ENCODE data around the gene ARHGAP26.

Gene ARHGAP26

DNA sequence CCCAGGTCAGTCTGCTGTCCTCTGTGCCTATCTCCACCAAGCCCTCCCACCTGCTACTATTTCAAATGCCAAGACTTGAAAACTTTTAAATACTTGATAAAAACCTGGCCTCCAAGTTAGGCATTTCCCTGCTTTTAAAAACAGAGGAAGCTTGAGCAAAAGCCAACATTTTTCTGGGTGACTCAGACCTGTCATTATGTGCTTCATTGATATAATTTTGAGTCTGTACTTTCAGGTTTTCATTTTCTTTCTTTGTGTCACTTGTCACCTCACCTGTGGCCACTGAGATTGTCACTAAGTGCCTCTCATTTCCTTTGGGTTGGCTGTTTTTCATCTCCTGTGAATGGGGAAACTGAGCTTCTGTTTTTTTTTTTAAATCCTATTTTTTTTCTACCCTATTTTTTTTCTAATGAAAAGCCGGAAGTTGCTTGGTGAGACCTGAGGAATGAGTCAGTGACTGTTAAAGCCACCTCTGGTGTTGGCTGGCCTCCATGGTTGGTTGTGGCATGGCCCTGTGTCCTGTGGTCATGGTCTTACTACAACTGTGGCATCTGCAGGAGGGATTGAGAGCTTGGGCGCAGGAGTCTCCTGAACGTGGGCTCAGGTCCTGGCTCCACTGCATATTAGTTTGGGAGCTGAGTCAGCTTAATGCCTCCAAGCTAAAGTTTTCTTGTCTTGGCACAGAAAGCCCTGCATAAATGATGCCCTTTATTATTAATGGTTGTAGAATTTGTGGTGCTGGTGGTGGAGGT, 56.7 kb downstream of the ARHGAP26 start:
- in situ Hi-C loops (cut with MboI; ENCODE audit: low sequenced_read_pairs): no loop called here

GRCh38 chr5:142827934-142828576, 57.9 kb downstream of the ARHGAP26 start:
- in situ Hi-C loops (cut with MboI; ENCODE audit: low sequenced_read_pairs): no loop called here

DNA sequence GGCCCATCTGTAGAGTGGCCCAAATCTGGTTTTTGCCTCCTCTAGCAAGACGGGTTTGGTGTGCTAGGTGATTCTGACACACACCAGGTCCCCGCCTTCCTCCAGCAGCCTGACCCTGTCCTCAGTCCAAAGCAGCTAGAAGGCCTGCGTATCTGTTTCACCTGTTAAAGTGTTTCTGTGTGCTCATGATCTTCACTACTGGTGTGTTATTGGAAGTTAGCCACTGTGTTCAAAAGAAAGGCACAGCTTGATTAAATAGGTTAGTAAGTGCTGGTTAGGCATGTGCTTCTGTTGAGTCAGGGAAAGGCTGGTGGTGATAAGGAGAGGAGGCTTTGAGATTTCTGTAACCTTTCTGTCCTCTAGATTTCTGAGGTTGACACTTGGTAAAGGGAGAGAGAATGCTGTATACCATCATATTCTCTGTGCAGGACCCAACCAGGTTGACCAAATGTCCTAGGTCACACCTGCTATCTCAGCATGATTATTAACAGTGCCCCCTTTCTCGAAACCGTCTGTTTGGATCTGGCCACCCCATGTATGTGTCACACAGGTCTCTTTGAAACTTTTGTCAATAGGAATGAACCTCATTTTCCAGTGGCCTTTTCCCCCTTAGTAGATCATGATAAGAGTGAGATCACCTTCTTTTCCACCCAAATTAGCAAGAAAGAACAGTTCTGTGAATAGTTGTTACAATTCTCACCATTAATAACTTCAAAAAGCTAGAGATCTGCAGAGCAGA, 58.8 kb downstream of the ARHGAP26 start:
- in situ Hi-C loops (cut with MboI; ENCODE audit: low sequenced_read_pairs): no loop called here

GRCh38 chr5:142829801-142830220, 59.6 kb downstream of the ARHGAP26 start:
- in situ Hi-C loops (cut with MboI; ENCODE audit: low sequenced_read_pairs): no loop called here

DNA sequence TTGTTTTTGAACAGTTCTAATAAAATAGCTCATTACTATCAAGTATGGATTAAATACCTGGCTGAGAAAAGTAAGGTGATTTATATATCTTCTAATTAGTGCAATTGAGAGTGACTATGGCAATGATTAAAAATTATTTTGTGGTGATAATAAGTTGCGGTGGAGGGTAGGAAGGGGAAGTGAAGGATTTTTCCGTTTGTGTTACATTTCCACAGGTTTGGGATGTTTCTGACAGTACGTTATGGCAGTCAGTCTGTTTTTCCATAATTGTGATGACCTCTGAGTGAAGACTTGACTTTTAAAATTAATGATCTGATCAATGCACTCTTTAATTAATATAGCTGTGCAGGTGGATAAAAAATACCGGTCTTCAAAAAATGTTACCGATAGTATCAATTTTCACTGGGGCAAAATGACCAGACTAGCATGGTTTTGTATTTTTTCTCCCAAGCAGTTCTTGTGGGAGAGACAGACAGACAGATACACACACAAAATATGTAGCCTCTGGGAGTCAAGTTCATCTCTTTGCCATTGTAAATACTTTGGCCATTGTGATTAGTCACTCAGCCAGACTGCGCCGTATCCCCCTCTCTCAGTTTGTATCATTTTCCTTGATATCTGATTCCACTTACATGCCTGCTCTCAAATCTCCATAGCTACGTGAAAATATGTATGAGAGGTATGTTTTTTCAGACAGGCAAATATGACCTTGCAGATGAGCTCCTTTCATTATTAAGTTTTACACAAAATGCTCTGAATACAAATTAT, 60.2 kb downstream of the ARHGAP26 start:
- in situ Hi-C loops (cut with MboI; ENCODE audit: low sequenced_read_pairs): no loop called here

GRCh38 chr5:142831009-142831383, 60.8 kb downstream of the ARHGAP26 start:
- in situ Hi-C loops (cut with MboI; ENCODE audit: low sequenced_read_pairs): no loop called here

DNA sequence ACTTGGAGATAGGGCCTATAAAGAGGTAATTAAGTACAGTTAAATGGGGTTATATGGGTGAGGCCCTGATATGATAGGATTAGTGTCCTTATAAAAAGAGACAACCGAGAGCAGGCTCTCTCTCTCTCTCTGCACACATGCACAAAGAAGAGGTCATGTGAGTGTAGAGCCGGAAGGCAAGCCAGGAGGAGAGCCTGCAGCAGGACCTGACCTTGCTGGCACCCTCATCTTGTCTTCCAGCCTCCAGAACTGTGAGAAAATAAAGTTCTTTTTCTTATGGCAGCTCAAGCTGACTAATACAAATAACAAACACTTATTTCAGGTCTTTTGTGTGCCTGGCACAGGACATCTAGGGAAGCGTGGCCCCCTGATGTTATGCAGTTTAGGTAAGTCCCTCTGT, 62.1 kb downstream of the ARHGAP26 start:
- in situ Hi-C loops (cut with MboI; ENCODE audit: low sequenced_read_pairs): no loop called here

- in situ Hi-C loops (cut with MboI; ENCODE audit: low sequenced_read_pairs): no loop called here
These were observed 63.6 kb downstream of the ARHGAP26 start for GRCh38 chr5:142833517-142834449.

GRCh38 chr5:142834504-142834903, 64.3 kb downstream of the ARHGAP26 start:
- in situ Hi-C loops (cut with MboI; ENCODE audit: low sequenced_read_pairs): no loop called here

- in situ Hi-C loops (cut with MboI; ENCODE audit: low sequenced_read_pairs): no loop called here
These were observed 65.4 kb downstream of the ARHGAP26 start for GRCh38 chr5:142835540-142835939.

DNA sequence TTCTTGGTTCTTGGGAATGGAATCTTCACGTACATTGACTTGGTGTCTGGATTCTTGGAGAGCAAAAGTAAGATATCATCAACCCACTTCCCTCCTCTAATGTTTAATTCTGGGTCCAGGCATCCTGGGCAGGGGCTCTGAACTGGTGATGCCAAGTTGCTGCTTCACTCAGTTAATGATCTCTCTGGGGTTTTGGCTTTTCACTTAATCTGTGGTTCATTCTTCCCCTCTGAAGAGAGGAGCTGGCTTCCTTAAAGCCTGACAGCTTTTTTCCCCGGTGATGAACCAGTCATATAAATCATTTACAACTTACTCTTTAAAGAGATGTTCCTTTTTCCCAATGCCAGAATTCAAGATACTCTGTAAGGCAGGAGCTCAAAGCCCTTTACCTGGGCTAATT, 65.9 kb downstream of the ARHGAP26 start:
- in situ Hi-C loops (cut with MboI; ENCODE audit: low sequenced_read_pairs): no loop called here

DNA sequence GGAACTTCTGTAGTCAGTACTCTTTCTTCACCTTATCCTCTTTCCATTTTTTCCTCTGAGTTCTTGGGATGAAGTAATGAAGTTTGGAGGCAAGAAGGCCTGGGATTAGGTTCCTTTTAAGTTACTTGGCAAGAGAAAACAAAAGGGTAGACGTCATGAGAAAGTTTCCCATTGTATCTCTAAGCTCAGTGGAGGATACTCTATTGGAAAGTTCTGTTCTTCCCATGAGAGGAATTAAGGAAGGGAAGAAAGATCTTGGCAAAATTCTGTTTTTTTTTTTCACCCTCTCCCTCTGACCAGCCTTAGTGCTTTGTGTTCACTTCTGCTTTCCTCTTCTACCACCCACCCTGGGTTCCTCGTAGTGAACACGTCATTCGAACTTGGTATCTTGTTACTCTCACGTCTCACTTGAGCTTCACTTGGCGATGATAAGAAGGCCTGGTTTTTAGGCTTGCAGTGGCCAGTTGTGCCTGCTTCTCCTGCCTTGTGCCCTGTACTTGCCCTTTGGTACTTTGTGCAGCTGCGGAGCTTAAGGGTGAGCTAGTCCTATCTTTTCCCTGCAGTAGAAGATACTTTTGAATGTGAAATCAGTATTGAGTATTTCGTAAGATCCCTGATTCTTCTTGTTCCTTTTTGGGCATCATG, 67.0 kb downstream of the ARHGAP26 start:
- in situ Hi-C loops (cut with MboI; ENCODE audit: low sequenced_read_pairs): no loop called here

DNA sequence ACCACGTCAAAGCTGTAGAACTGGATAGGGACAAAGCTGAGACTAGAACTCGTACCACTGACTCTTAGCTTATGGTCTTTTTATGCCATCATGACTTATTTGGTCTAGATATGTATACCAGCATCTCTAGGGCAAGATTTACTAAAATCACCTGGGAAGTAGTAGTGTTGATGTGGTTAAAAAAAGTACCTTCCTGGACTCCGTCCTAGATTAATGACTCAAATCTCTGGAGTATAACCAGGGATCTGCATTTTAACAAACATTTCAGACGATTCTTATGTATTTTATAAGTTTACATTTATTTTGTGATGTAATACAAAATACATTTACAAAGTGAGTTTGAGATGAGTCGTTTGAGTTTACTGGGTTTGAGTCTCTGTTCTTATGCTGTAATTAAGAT, 68.7 kb downstream of the ARHGAP26 start:
- in situ Hi-C loops (cut with MboI; ENCODE audit: low sequenced_read_pairs): no loop called here

GRCh38 chr5:142839711-142840346, 69.7 kb downstream of the ARHGAP26 start:
- in situ Hi-C loops (cut with MboI; ENCODE audit: low sequenced_read_pairs): no loop called here

DNA sequence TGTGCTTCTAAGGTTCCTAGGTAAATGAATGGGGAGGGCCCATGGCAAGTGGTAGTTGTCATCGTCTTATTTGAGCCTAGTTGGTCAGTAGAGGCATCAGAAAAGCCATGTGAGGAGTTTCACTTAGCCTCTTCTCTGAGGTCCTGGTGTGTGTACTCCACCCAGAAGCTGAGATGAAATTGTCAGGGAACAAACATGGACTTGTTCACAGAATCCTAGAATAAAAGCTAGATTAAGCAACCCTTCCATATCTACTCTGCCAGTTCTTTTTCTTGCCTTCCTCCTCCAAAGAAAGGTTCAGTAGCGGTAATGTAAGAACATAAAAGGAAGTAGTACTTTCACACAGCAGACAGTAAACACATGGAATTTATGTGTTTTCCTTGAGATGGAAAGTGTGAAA, 70.4 kb downstream of the ARHGAP26 start:
- in situ Hi-C loops (cut with MboI; ENCODE audit: low sequenced_read_pairs): no loop called here

GRCh38 chr5:142841511-142842265, 71.5 kb downstream of the ARHGAP26 start:
- in situ Hi-C loops (cut with MboI; ENCODE audit: low sequenced_read_pairs): no loop called here

GRCh38 chr5:142842994-142843905, 73.1 kb downstream of the ARHGAP26 start:
- in situ Hi-C loops (cut with MboI; ENCODE audit: low sequenced_read_pairs): no loop called here
